ENCODE data around the gene OSCAR. TPM values are rescaled to one million over a fixed set of nuclear protein-coding genes. Genes with fewer than 3 reads are reported as not detected.

OSCAR gene
- polyA plus RNA-seq, 10 donors = 0.11 to 0.54 (median 0.43) TPM

- DNase-seq = no peak
Measured at GRCh38 chr19:54095136-54095858, 5.3 kb downstream of the OSCAR start.

DNA sequence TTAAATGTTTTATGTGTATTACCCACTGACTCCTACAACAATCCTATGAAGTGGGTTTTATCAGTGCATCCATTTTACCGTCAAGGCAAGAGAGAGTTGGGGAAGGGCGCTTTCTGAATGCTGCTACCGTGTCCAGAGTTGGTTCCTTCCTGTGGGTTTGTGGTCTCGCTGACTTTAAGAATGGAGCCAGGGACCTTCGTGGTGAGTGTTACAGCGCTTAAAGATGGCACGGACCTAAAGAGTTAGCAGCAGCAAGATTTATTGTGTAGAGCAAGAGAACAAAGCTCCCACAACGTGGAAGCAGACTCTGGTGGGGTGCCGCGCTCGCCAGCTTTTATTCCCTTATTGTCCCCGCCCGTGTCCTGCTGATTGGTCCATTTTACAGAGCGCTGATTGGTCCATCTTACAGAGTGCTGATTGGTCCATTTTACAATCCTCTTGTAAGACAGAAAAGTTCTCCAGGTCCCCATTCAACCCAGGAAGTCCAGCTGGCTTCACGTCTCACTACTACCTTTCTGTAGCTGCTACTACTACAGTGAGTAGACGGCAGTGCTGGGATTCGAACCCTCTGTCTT, 6.1 kb downstream of the OSCAR start:
- no peak for DNase-seq

- no peak for DNase-seq
Measured at GRCh38 chr19:54084410-54084809, 16.2 kb downstream of the OSCAR start.

- no peak for DNase-seq
Measured at GRCh38 chr19:54081032-54081431, 19.6 kb downstream of the OSCAR start, which contains the start of gene TARM1. Gene TARM1 (minus strand): TSS chr19:54081365. CDS start chr19:54081340, 25 bp downstream.

DNA sequence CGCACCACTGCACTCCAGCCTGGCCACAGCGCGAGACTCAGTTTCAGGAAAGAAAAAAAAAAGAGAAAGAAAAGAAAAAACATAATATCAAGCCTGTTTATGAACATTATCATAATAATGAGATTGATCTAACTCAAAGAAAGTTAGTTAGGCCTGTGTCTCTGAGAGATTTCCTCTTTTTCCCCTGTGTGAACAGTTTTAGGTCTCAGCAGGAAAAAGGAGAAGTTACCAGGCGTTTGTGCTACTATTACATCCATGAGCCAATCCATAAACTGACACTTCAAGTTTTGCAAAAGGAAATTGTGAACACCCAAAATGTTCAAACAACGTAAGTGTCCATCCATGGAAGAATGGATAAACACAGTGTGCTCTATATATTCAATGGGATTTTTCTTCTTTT, 23.3 kb downstream of the OSCAR start:
- DNase-seq = no peak

- DNase-seq = no peak
Measured at GRCh38 chr19:54074851-54075250, 25.8 kb downstream of the OSCAR start.

GRCh38 chr19:54073829-54074228, 26.8 kb downstream of the OSCAR start:
- DNase-seq = no peak

- no peak for DNase-seq
Measured at GRCh38 chr19:54069470-54069869, 31.1 kb downstream of the OSCAR start.

GRCh38 chr19:54063350-54064116, 37.1 kb downstream of the OSCAR start, which contains the start of gene VSTM1:
Gene VSTM1 (minus strand): TSS chr19:54063897. CDS start chr19:54063777, 120 bp downstream.
- no peak for DNase-seq

DNA sequence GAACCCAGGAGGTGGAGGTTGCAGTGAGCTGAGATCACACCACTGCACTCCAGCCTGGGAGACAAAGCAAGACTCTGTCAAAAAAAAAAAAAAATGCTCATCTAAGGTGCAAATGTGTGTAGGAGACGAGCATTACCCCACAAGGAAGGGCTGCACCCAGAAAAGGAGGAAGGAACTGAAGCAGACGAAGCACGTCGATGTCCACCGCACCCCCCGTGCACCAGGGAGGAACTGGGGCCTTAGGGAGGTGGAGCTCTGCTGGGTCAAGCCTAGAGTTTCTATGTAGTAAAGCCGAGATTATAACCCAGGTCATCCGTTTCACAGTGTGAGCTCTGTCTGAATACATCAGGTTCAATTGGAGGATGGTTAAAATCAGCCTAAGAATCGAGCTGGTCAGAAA, 38.0 kb downstream of the OSCAR start:
- no peak for DNase-seq

DNA sequence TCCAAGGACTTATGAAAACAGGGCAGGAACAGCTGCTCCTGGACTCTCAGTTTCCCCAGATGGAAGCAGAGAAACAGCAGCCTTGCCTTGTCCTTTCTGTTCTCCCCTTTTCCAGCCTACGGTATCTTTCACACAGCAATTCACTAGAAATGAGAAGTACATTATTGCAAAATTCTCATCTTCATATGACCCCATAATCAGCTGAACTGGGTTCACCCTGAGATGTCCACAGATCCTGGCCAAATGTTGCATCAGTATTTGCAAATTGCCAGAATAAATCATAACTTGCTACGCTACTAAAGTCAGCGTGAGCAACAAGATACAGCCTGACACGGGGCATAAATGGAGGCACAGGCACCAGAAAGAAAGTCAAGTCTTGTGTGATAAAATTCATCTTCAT, 53.0 kb downstream of the OSCAR start:
- DNase-seq = no peak

- DNase-seq = no peak
Measured at GRCh38 chr19:54045771-54046170, 54.8 kb downstream of the OSCAR start.

Other genes starting within 250 kb of the OSCAR start
- 100 to 1,000 TPM; 161 to 255 (median 199) TPM for gene MYADM, start 232.9 kb downstream of the OSCAR start, polyA plus RNA-seq (ENCODE audit: insufficient read length in 10 of 10)
- 1 to 10 TPM in 1 of 10 donors, under 1 TPM in 8, not detected in 1; 0.11 to 1.0 (median 0.30) TPM for gene PRKCG, start 218.6 kb downstream of the OSCAR start, polyA plus RNA-seq (ENCODE audit: insufficient read length in 10 of 10)
- 1 to 10 TPM in 1 of 10 donors, under 1 TPM in 6, not detected in 3; 0.10 to 1.3 (median 0.20) TPM for gene CACNG7, start 191.5 kb downstream of the OSCAR start, polyA plus RNA-seq (ENCODE audit: insufficient read length in 10 of 10)
- gene CACNG8, start 137.9 kb downstream of the OSCAR start, polyA plus RNA-seq (ENCODE audit: insufficient read length in 10 of 10) = 1 to 10 TPM in 1 of 10 donors, under 1 TPM in 9; 0.39 to 1.0 (median 0.55) TPM
- gene CACNG6, start 109.2 kb downstream of the OSCAR start, polyA plus RNA-seq (ENCODE audit: insufficient read length in 10 of 10) = 10 to 100 TPM; 21.1 to 29.6 (median 22.9) TPM
- gene VSTM1, start 36.9 kb downstream of the OSCAR start, polyA plus RNA-seq (ENCODE audit: insufficient read length in 10 of 10) = under 1 TPM in 2 of 10 donors, not detected in 8; 0.22 to 0.35 TPM
- not detected for gene TARM1, start 19.4 kb downstream of the OSCAR start, polyA plus RNA-seq (ENCODE audit: insufficient read length in 10 of 10)
- 100 to 1,000 TPM in 5 of 10 donors, 10 to 100 TPM in 5; 76.3 to 116 (median 98.6) TPM for gene NDUFA3, start 2.1 kb upstream of the OSCAR start, polyA plus RNA-seq (ENCODE audit: insufficient read length in 10 of 10)
- 10 to 100 TPM in 9 of 10 donors, 1 to 10 TPM in 1; 9.8 to 17.7 (median 13.4) TPM for gene TFPT, start 14.9 kb upstream of the OSCAR start, polyA plus RNA-seq (ENCODE audit: insufficient read length in 10 of 10)
- 10 to 100 TPM; 35.0 to 52.0 (median 45.4) TPM for gene PRPF31, start 15.0 kb upstream of the OSCAR start, polyA plus RNA-seq (ENCODE audit: insufficient read length in 10 of 10)
- 10 to 100 TPM; 30.0 to 46.6 (median 35.3) TPM for gene CNOT3, start 37.0 kb upstream of the OSCAR start, polyA plus RNA-seq (ENCODE audit: insufficient read length in 10 of 10)
- gene LENG1, start 58.9 kb upstream of the OSCAR start, polyA plus RNA-seq (ENCODE audit: insufficient read length in 10 of 10) = 10 to 100 TPM in 1 of 10 donors, 1 to 10 TPM in 9; 5.7 to 10.3 (median 7.9) TPM
- gene TMC4, start 72.4 kb upstream of the OSCAR start, polyA plus RNA-seq (ENCODE audit: insufficient read length in 10 of 10) = 1 to 10 TPM; 1.3 to 4.5 (median 3.0) TPM
- gene MBOAT7, start 88.8 kb upstream of the OSCAR start, polyA plus RNA-seq (ENCODE audit: insufficient read length in 10 of 10) = 10 to 100 TPM; 19.7 to 34.6 (median 28.0) TPM
- gene TSEN34, start 90.5 kb upstream of the OSCAR start, polyA plus RNA-seq (ENCODE audit: insufficient read length in 10 of 10) = 10 to 100 TPM; 20.8 to 37.2 (median 30.6) TPM
- gene RPS9, start 100.1 kb upstream of the OSCAR start, polyA plus RNA-seq (ENCODE audit: insufficient read length in 10 of 10) = 1,000 to 10,000 TPM; 1,602 to 2,705 (median 2,168) TPM
- 1 to 10 TPM in 9 of 10 donors, under 1 TPM in 1; 0.79 to 3.8 (median 2.3) TPM for gene LILRB3, start 122.2 kb upstream of the OSCAR start, polyA plus RNA-seq (ENCODE audit: insufficient read length in 10 of 10)
- 1 to 10 TPM; 1.1 to 2.6 (median 1.5) TPM for gene LILRA6, start 142.0 kb upstream of the OSCAR start, polyA plus RNA-seq (ENCODE audit: insufficient read length in 10 of 10)
- 10 to 100 TPM in 1 of 10 donors, 1 to 10 TPM in 9; 6.8 to 11.2 (median 8.9) TPM for gene LILRB5, start 156.5 kb upstream of the OSCAR start, polyA plus RNA-seq (ENCODE audit: insufficient read length in 10 of 10)
- 1 to 10 TPM; 1.2 to 2.3 (median 1.7) TPM for gene LILRB2, start 180.3 kb upstream of the OSCAR start, polyA plus RNA-seq (ENCODE audit: insufficient read length in 10 of 10)
- gene LILRA5, start 212.4 kb upstream of the OSCAR start, polyA plus RNA-seq (ENCODE audit: insufficient read length in 10 of 10) = 1 to 10 TPM in 1 of 10 donors, under 1 TPM in 9; 0.37 to 1.1 (median 0.54) TPM
- under 1 TPM in 2 of 10 donors, not detected in 8; 0.17 to 0.20 TPM for gene LILRA4, start 238.4 kb upstream of the OSCAR start, polyA plus RNA-seq (ENCODE audit: insufficient read length in 10 of 10)

Data from muscle of back (tissue), 11 donors.